Stimulated activated naive CD4-positive, alpha-beta T cell (primary cell): Measurements from ENCODE around the gene ITGA11.

ENCODE experiments used
- DNase-seq, 6 experiments: peaks; one replicate each; lab custom pipeline; 2025; lab: John Stamatoyannopoulos, UW

Gene ITGA11

DNA sequence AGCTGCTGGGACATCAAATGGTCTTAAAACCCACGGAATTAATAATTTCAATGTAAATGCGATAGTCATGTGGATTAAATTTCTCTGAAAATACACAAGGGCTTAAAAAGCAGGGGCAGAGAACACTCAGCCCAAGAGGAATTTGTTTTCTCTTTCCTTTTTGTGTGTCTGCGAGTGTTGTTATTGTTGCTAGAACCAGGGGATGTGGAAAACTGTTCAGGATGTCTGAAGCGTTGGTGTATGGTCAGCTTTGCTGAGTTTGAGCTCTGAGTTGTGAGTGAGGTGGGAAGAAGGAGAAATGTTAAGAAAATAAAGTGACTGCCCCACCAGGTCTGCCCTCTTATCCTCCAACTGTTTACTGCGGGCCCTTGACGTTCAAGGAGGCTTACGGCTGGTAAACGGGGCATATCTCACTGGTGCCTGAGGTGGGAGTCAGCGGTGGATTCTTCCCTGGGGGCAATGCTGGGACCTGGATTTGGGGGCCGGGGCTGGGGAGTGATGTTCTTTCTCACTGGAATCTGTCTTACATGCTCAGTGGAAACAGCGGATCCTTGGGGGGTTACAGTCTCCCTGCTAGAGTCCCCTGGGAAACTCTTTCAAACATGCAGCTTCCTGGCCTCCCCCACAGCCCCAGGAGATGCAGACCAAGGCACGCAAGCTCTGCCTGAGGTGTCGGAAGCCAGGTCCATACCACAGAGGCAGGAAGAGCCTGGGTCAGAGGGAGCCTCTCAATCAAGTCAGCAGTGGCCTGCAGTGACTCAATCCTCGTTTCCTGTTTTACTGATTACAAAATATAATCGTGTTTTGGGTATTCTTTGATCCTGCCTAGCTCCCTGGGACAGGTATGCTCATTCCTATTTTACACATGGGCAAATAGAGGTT, 41.8 kb downstream of the ITGA11 start:
- no peak for DNase-seq

DNA sequence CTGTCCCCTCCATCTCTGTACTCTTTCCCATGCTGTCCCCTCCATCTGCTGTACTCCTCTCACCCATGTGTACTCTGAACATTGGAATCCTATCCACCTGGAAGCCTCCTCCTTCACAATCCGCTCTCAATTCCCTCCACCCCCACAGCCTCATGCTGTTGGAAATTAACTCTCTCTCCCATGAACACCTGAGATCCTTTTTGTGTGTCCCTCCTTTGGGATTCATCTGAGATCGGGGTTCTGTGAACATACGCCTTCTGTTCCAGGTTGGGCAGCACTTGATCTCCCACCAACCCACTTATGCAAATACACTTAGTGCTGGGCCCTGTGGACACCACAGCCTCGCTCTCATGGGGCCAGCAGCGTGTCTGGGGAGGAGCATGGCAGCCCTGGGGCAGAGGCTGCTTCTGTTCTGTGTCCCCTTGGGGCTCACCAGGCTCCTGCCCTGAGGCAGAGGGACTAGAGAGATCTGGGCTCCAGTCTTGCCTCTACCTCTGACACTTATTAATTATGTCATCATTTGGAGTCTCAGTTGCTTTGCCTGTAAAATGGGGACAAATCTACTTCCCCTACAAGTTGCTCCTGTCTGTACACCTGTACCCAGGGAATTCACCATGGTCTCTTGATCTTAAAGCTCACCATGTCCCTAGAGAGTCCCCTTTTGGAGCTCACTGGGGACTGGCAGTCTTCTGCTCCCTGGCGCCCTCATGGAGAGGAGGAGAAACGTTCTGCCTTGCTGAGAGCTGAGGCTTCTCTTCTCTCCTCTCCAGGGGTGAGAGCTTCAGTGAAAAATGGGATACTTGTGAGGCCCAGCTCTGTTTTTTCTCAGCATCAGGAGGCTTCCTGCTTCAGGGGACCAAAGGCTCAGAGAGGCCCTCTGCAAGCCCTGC, 42.7 kb downstream of the ITGA11 start:
- no peak for DNase-seq

DNA sequence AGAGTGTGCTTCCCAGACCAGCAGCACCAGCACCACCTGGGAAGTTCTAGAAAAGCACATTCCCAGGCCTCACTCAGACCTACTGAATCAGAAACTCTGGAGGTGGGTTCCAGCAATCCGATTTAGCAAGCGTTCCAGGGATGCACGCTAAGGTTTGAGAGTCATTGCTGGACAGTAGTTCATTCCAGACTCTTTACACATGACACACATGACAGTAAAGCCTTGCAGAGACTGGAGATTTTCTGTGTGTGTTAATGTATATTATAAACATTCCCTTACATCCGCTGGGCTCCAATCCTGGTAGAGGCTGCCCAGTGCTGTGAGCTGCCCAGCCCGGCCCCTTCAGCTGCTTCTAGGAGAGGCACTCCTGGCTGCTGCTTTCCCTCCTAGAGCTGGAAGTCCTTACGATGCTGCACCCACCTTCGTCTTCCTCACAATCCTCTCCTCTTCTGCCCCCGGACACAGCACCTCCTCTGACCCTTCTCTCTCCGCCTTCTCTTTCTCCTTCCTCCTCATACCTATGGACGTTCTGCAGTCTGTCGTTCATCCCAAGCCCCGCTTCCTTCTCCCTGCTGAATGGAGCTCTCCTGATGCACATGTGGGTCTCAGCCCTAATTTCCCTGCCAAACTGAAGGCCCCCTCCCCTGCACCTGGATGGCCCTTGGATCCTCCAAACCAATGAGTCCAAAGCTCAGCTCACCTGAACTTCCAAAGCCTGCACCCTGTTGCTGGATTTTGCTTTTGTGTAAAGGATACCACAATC, 44.4 kb downstream of the ITGA11 start:
- DNase-seq, result no peak

DNA sequence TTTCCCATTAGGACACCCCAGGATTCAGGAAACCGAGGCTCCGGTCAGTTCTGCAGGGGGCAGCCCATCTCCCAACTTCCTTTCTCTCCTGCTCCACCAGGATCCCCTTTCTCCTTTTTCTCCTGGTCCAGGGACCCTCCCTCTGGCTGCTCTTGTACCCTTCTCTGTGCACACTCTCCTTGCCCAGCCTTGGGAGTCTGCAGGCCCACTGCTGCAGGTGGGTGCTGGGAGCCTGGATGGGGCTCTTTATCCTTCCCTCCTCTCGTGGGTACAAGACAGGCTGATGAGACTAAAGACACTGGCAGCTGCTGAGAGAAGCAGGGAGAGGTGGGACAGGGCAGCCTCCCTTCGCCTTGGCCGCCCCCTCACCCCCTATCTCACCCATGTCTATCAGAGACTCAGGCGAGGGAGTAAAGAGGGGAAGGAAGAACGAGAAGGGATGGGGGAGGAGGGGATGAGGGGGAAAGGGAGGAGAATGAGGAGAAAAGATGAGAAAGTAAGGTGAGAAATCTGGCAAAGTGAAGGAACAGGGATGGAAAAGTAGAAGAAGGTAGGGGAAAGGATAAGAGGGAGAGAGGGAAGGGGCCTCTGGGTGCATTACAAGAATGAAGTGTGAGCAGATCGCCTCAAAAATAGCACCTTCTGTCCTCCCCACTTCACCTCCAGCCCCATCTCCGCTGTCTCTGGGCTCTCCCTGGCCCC, 45.2 kb downstream of the ITGA11 start:
- DNase-seq, result no peak

- DNase-seq, result no peak
Observed at GRCh38 chr15:68385671-68386586, 46.0 kb downstream of the ITGA11 start.

DNA sequence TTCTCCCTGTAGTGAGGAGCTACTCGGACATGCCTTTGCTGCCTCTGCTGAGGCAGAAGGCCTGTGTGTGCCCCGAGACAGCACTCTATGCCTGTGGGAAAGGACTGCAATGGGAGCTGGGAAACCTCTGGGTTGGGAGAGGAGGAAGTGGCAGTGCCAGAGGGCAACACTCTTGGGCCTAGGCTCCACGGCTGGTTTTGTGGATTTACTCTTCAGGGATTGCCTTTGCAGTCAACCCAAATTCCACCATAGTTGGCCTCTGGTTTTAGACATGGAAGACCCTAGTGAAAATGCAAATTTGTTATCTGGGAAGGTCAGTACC, 46.8 kb downstream of the ITGA11 start:
- no peak for DNase-seq

- no peak for DNase-seq
Observed at GRCh38 chr15:68384451-68385239, 47.3 kb downstream of the ITGA11 start.

GRCh38 chr15:68383161-68384074, 48.5 kb downstream of the ITGA11 start:
- peak in 3 of 6 experiments; percentile 5 to 55 (median 52) for DNase-seq

- no peak for DNase-seq
Observed at GRCh38 chr15:68382286-68383007, 49.5 kb downstream of the ITGA11 start.

- DNase-seq, result no peak
Observed at GRCh38 chr15:68380456-68380855, 51.5 kb downstream of the ITGA11 start.

DNA sequence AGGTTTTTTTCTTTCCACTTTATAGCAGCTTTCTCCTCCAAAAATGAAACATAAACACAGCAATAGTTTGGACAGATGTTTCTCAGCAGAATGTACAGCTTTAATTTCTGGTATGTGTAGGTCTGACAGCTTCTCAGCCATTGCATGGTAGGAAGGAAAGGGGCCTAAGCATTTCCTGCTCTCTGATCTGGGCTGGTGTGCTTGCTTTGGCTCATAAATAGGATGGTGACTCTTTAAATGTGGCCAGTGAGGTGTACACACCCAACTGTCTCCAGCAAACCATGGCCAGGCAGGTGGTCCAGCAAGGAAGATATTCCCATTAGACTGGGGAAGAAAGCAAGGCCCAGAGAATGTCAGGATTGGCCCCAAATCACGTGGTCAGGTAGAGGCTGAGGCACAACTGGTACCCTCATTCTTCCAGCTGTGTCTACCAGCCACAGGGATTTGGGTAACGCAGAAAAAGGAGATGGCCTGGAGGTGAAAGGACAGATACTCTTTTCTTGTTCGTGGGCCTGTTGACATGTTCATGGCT, 52.1 kb downstream of the ITGA11 start:
- no peak for DNase-seq

DNA sequence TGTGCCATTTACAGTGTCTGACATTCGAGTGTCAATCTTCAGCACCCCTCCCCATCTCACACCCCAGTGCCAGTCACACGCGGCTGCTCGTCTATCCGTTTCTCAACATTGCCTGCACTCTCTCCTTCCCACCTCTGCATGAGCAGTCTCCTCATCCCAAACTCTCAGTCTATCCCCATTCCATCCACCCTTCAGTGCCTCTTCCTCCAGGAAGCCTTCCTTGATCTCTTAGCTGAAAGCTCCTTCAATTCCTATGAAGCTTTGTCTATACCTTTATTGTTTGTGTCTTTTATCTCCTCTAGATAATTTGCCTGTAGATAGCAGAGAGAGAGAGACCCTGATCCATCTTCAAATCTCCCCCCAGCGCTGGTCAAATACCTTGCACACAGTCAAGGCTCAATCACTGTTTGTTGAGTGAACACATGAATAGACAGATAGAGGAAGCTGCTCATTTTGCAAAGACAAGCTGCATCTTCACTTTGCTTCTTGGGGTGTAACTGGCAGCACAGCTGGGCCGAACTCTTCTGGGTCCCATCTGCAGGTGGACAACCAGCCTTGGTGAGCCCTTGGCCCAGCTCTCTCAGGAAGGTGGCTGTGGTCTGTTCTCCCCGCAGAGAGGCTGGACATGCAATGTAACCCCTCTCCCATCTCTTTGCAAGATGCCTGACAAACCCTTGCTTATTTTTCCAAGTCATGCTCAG, 52.8 kb downstream of the ITGA11 start:
- DNase-seq, result no peak

DNA sequence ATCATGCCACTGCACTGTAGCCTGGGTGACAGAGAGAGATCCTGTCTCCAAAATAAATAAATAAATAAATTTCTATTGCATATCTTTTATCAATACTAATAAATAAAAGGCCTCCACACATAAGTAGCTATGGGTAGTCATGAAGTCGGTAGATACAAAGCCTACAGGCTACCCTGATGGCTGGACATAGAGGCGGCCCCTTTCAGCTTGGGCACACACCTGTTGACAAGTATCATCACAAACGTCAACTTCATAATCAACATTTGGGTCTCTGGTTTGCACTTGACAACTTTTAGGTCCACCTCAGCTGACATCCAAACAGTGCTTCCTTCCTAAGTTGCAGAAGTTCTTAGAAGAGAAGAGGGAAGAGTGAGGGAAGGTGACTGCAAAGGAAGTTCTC, 53.4 kb downstream of the ITGA11 start:
- no peak for DNase-seq

- no peak for DNase-seq
Observed at GRCh38 chr15:68377766-68378165, 54.2 kb downstream of the ITGA11 start.

GRCh38 chr15:68376447-68377060, 55.4 kb downstream of the ITGA11 start:
- no peak for DNase-seq

- DNase-seq, result no peak
Observed at GRCh38 chr15:68375716-68376220, 56.2 kb downstream of the ITGA11 start.
